MM.1S (cell line): ENCODE results near the gene NRXN3.

ENCODE experiments used
- DNase-seq: peaks from one replicate; pipeline ENCODE4 v3.0.0-alpha.2; 2015
- H2AFZ ChIP-seq: fragments of 300-600 bp; sonication (generic); 2 replicates; pipeline ENCODE4 v1.6.0; 2016; ENCODE audit warnings: antibody characterized with exemption, low read length
- H3F3A ChIP-seq: fragments of 300-600 bp; sonication (generic); 2 replicates; pipeline ENCODE4 v1.6.1; 2016; ENCODE audit warnings: mild to moderate bottlenecking, antibody characterized with exemption, low read length, moderate library complexity, mixed read lengths; ENCODE audit not compliant: insufficient read depth
- H3K27ac ChIP-seq: fragments of 300-600 bp; sonication (generic); 2 replicates; pipeline ENCODE4 v1.5.1; 2016; ENCODE audit warnings: mild to moderate bottlenecking, low read length
- H3K27me3 ChIP-seq: fragments of 300-600 bp; sonication (generic); replicated peaks from 2 replicates; pipeline ENCODE4 v1.6.0; 2016; ENCODE audit warnings: low read length; ENCODE audit not compliant: insufficient read depth
- H3K36me3 ChIP-seq: fragments of 300-600 bp; sonication (generic); replicated peaks from 2 replicates; pipeline ENCODE4 v1.6.1; 2016; ENCODE audit warnings: mild to moderate bottlenecking, low read length, mixed read lengths; ENCODE audit not compliant: insufficient read depth
- H3K4me1 ChIP-seq: fragments of 300-600 bp; sonication (generic); 2 replicates; pipeline ENCODE4 v1.6.1; 2016; ENCODE audit warnings: low read length, mixed read lengths
- H3K4me2 ChIP-seq: fragments of 300-600 bp; sonication (generic); 2 replicates; pipeline ENCODE4 v1.6.0; 2016; ENCODE audit warnings: low read depth, low read length
- H3K4me3 ChIP-seq: fragments of 300-600 bp; sonication (generic); 2 replicates; pipeline ENCODE4 v1.5.1; 2016; ENCODE audit warnings: low read length, mixed read lengths
- H3K79me2 ChIP-seq: fragments of 300-600 bp; sonication (generic); 2 replicates; pipeline ENCODE4 v1.6.1; 2016; ENCODE audit warnings: mixed run types, low read length, mixed read lengths
- H3K9ac ChIP-seq: fragments of 300-600 bp; sonication (generic); 2 replicates; pipeline ENCODE4 v1.6.1; 2016; ENCODE audit warnings: low read length, mixed read lengths
- H3K9me2 ChIP-seq: fragments of 300-600 bp; sonication (generic); replicated peaks from 2 replicates; pipeline ENCODE4 v1.6.1; 2016; ENCODE audit warnings: mild to moderate bottlenecking, low read length, mixed read lengths; ENCODE audit not compliant: insufficient read depth
- H3K9me3 ChIP-seq: fragments of 300-600 bp; sonication (generic); replicated peaks from 2 replicates; pipeline ENCODE4 v1.6.1; 2016; ENCODE audit warnings: mild to moderate bottlenecking, low read length, mixed read lengths; ENCODE audit not compliant: insufficient read depth
- H4K20me1 ChIP-seq: fragments of 300-600 bp; sonication (generic); 2 replicates; pipeline ENCODE4 v1.6.1; 2016; ENCODE audit warnings: mild to moderate bottlenecking, low read length, moderate library complexity, mixed read lengths; ENCODE audit not compliant: insufficient read depth
- CTCF ChIP-seq: fragments of 300-600 bp; sonication (generic); IDR thresholded peaks from 2 replicates; pipeline ENCODE4 v1.5.1; 2016; ENCODE audit warnings: antibody characterized with exemption, low read length, mixed read lengths
- EZH2 ChIP-seq: fragments of 300-600 bp; sonication (generic); optimal IDR thresholded peaks from 2 replicates; pipeline ENCODE3; 2017; ENCODE audit warnings: low read depth, mild to moderate bottlenecking, antibody characterized with exemption, low read length, mixed read lengths
- EZH2phosphoT487 ChIP-seq: fragments of 300-600 bp; sonication (generic); IDR thresholded peaks from 2 replicates; pipeline ENCODE4 v1.6.1; 2018; ENCODE audit warnings: antibody characterized with exemption, low read length

The NRXN3 gene

GRCh38 chr14:78972440-78972839 lies 802.3 kb downstream of the NRXN3 start:
- H3K79me2 ChIP-seq, result no peaks in the 10 kb centered on the region
- H3K27me3 ChIP-seq, result no peaks in the 10 kb centered on the region
- no peak for TF ChIP-seq CTCF
- no peak for TF ChIP-seq EZH2
- TF ChIP-seq EZH2phosphoT487, result no peak
- no peaks in the 10 kb centered on the region for H4K20me1 ChIP-seq
- no peak overlapping the region for H3K4me3 ChIP-seq
- H3F3A ChIP-seq, result no peaks in the 10 kb centered on the region
- H2AFZ ChIP-seq, result no peak overlapping the region
- no peaks in the 10 kb centered on the region for H3K4me1 ChIP-seq
- no peaks in the 10 kb centered on the region for H3K9me2 ChIP-seq
- no peaks in the 10 kb centered on the region for H3K9me3 ChIP-seq
- DNase-seq, result no peak
- no peak overlapping the region for H3K9ac ChIP-seq
- no peak overlapping the region for H3K4me2 ChIP-seq
- no peak overlapping the region for H3K27ac ChIP-seq
- H3K36me3 ChIP-seq, result no peaks in the 10 kb centered on the region

- Histone ChIP-seq H3F3A (no peaks in the 10 kb centered on the region), H3K4me2 (no peak overlapping the region), H3K4me3 (no peak overlapping the region), H3K9me3 (no peaks in the 10 kb centered on the region), H4K20me1 (no peaks in the 10 kb centered on the region), H3K36me3 (no peaks in the 10 kb centered on the region), H2AFZ (no peak overlapping the region), H3K9ac (no peak overlapping the region), H3K27ac (no peak overlapping the region), H3K27me3 (no peaks in the 10 kb centered on the region), H3K79me2 (no peaks in the 10 kb centered on the region), H3K4me1 (no peaks in the 10 kb centered on the region), H3K9me2 (no peaks in the 10 kb centered on the region)
- no peak for TF ChIP-seq EZH2
- TF ChIP-seq CTCF, result no peak
- no peak for TF ChIP-seq EZH2phosphoT487
- no peak for DNase-seq
These were observed 804.5 kb downstream of the NRXN3 start for GRCh38 chr14:78974691-78975090.

DNA sequence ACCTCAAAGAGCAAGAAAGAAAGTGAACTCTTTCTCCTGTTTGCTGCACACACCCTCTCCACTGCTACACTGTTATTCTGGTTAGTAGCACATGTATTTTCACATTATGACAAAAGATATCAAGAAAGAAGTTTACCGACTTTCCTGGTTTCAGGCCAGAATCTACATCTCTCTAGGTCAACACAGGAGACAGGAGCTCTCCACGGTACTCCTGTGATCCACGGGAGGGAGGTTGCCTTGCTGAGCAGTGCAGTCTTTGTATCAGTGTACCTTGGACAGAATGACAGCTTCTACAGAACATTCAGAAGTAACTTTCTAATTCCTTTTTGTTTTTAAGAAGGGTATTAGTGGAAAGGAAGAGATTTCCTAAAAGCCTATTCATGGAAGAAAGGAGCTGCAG lies 805.6 kb downstream of the NRXN3 start:
- no peak overlapping the region for H2AFZ ChIP-seq
- no peaks in the 10 kb centered on the region for H3K9me2 ChIP-seq
- no peaks in the 10 kb centered on the region for H3K36me3 ChIP-seq
- no peaks in the 10 kb centered on the region for H3K79me2 ChIP-seq
- no peak overlapping the region for H3K9ac ChIP-seq
- no peaks in the 10 kb centered on the region for H4K20me1 ChIP-seq
- no peak overlapping the region for H3K4me3 ChIP-seq
- TF ChIP-seq EZH2phosphoT487 (no peak), CTCF (no peak), EZH2 (no peak)
- DNase-seq, result no peak
- H3F3A ChIP-seq, result no peaks in the 10 kb centered on the region
- no peaks in the 10 kb centered on the region for H3K27me3 ChIP-seq
- no peak overlapping the region for H3K27ac ChIP-seq
- no peaks in the 10 kb centered on the region for H3K4me1 ChIP-seq
- H3K9me3 ChIP-seq, result no peaks in the 10 kb centered on the region
- H3K4me2 ChIP-seq, result no peak overlapping the region
